ENCODE measurements around the gene LMX1B. TPM values are rescaled to one million over a fixed set of nuclear protein-coding genes. Genes with fewer than 3 reads are reported as not detected.

LMX1B gene
- total RNA-seq, 1 experiment from 2014 or later = 2.6 TPM

- no peaks in the 10 kb centered on the region for H3K27me3 ChIP-seq (ENCODE audit: control insufficient read depth, insufficient read depth, low read length)
- ChIA-PET CTCF (no interaction called here), POLR2A (no interaction called here)
- H3K4me3 ChIP-seq (ENCODE audit: low read depth in 2 of 2, low read length in 2 of 2) = no peak overlapping the region
- TF ChIP-seq, protein P1, sequence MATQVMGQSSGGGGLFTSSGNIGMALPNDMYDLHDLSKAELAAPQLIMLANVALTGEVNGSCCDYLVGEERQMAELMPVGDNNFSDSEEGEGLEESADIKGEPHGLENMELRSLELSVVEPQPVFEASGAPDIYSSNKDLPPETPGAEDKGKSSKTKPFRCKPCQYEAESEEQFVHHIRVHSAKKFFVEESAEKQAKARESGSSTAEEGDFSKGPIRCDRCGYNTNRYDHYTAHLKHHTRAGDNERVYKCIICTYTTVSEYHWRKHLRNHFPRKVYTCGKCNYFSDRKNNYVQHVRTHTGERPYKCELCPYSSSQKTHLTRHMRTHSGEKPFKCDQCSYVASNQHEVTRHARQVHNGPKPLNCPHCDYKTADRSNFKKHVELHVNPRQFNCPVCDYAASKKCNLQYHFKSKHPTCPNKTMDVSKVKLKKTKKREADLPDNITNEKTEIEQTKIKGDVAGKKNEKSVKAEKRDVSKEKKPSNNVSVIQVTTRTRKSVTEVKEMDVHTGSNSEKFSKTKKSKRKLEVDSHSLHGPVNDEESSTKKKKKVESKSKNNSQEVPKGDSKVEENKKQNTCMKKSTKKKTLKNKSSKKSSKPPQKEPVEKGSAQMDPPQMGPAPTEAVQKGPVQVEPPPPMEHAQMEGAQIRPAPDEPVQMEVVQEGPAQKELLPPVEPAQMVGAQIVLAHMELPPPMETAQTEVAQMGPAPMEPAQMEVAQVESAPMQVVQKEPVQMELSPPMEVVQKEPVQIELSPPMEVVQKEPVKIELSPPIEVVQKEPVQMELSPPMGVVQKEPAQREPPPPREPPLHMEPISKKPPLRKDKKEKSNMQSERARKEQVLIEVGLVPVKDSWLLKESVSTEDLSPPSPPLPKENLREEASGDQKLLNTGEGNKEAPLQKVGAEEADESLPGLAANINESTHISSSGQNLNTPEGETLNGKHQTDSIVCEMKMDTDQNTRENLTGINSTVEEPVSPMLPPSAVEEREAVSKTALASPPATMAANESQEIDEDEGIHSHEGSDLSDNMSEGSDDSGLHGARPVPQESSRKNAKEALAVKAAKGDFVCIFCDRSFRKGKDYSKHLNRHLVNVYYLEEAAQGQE (IDR thresholded peaks at IDR 0.05; ENCODE audit: insufficient read depth in 1 of 2, low read depth in 2 of 2, low read length in 1 of 2) = no peak
- no peak for TF ChIP-seq SIN3A (IDR thresholded peaks at IDR 0.05; ENCODE audit: borderline replicate concordance, insufficient read depth, low read depth, low read length)
- TF ChIP-seq POLR2AphosphoS5 (IDR thresholded peaks at IDR 0.05; ENCODE audit: low read depth, low read length) = no peak
- no peak for TF ChIP-seq CTCF (IDR thresholded peaks at IDR 0.05)
- no peak for TF ChIP-seq TCF7L2 (IDR thresholded peaks at IDR 0.05; ENCODE audit: low read depth, low read length)
- no peak for ATAC-seq
- no peaks in the 10 kb centered on the region for H3K9me3 ChIP-seq (ENCODE audit: control insufficient read depth, insufficient read depth, low read depth, low read length)
- DNase-seq (ENCODE audit: low read depth, low spot score) = no peak
- no peaks in the 10 kb centered on the region for H3K36me3 ChIP-seq (ENCODE audit: control insufficient read depth, insufficient read depth, low read length)
- no peaks in the 10 kb centered on the region for H3K4me1 ChIP-seq (ENCODE audit: control insufficient read depth, insufficient read depth, low read length)
- no peak overlapping the region for H3K27ac ChIP-seq (ENCODE audit: low read length)
- intact Hi-C loops (cut with micrococcal nuclease; ENCODE audit: unreplicated experiment) (no loop called here), in situ Hi-C loops (cut with HindIII; ENCODE audit: low pct_unique_long_range_greater_than_20kb, low sequenced_read_pairs) (no loop called here)
- BruUV-seq (replicated peaks) = no TSS peak
These were observed 78.5 kb downstream of the LMX1B start for GRCh38 chr9:126692041-126692758.

DNA sequence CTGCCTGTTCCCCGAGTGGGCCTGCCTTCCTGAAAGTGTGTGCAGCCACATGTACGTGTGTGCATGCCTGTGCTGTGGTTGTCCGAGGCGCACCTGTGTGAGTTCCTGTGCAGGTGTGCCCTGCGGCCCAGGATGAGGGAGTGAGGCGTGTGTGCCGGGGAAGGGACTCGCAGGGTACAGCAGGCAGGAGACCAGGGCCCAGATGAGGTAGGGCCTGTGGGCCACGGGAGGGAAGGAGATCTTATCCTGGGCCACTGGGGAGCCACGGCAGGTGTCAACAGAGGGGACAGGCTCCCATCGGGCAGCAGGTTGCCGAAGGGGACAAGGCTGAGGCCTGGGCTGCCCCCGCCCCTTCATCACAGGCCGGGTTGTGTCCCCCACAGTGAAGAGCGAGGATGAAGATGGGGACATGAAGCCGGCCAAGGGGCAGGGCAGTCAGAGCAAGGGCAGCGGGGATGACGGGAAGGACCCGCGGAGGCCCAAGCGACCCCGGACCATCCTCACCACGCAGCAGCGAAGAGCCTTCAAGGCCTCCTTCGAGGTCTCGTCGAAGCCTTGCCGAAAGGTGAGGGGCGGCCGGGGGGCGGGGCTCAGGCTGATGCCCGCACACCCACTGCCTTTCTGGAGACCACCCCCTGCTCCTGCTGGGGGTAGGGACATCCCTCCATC lies 79.2 kb downstream of the LMX1B start:
- intact Hi-C loops (cut with micrococcal nuclease; ENCODE audit: unreplicated experiment) (no loop called here), in situ Hi-C loops (cut with HindIII; ENCODE audit: low pct_unique_long_range_greater_than_20kb, low sequenced_read_pairs) (no loop called here)
- TF ChIP-seq, protein P1 (IDR thresholded peaks at IDR 0.05; ENCODE audit: insufficient read depth in 1 of 2, low read depth in 2 of 2, low read length in 1 of 2) = no peak
- TF ChIP-seq SIN3A (IDR thresholded peaks at IDR 0.05; ENCODE audit: borderline replicate concordance, insufficient read depth, low read depth, low read length) (no peak), CTCF (IDR thresholded peaks at IDR 0.05) (no peak), POLR2AphosphoS5 (IDR thresholded peaks at IDR 0.05; ENCODE audit: low read depth, low read length) (no peak), TCF7L2 (IDR thresholded peaks at IDR 0.05; ENCODE audit: low read depth, low read length) (no peak)
- Histone ChIP-seq H3K27ac (ENCODE audit: low read length) (no peak overlapping the region), H3K9me3 (ENCODE audit: control insufficient read depth, insufficient read depth, low read depth, low read length) (no peaks in the 10 kb centered on the region), H3K4me1 (ENCODE audit: control insufficient read depth, insufficient read depth, low read length) (no peaks in the 10 kb centered on the region), H3K4me3 (ENCODE audit: low read depth in 2 of 2, low read length in 2 of 2) (no peak overlapping the region), H3K27me3 (ENCODE audit: control insufficient read depth, insufficient read depth, low read length) (no peaks in the 10 kb centered on the region), H3K36me3 (ENCODE audit: control insufficient read depth, insufficient read depth, low read length) (no peaks in the 10 kb centered on the region)
- DNase-seq (ENCODE audit: low read depth, low spot score) = no peak
- ChIA-PET CTCF (no interaction called here), POLR2A (no interaction called here)
- BruUV-seq (replicated peaks) = no TSS peak
- ATAC-seq = no peak
